ENCODE data around the gene CCDC149.

GRCh38 chr4:24871210-24871609 lies 41.6 kb downstream of the CCDC149 start:
- no peak for TF ChIP-seq POLR2AphosphoS5 (IDR thresholded peaks at IDR 0.05; ENCODE audit: low read depth, low read length)
- no peak for TF ChIP-seq REST (IDR thresholded peaks at IDR 0.05; ENCODE audit: insufficient read depth in 1 of 2, low read depth in 2 of 2, low read length in 2 of 2)
- no peak for TF ChIP-seq TAF1 (IDR thresholded peaks at IDR 0.05; ENCODE audit: borderline replicate concordance, insufficient read depth, low read length)
